K562 (cell line): ENCODE measurements around the gene GAL3ST1. TPM values are rescaled to one million over a fixed set of nuclear protein-coding genes. Genes with fewer than 3 reads are reported as not detected.
A peak's percentile ranks its signal among the peaks of the same experiment; 100 is the strongest.

ENCODE experiments used
- ATAC-seq: fragments of 200-7000 bp; cut with Tn5 transposase; 3 replicates; pipeline ENCODE4 v1.9.1; 2020; ENCODE audit warnings: moderate library complexity
- BruUV-seq: library from RNA; stranded (reverse); fragments of 400-500 nt; replicated peaks from 2 replicates; lab custom pipeline; 2021; lab: Mats Ljungman, UMichigan
- CTCF ChIA-PET: fragments of 300-600 bp; formaldehyde crosslinking; extraction: SDS; loops from one replicate; lab custom pipeline; 2021; ENCODE audit warnings: low intra/inter-chr PET ratio; lab: Yijun Ruan, JAX
- POLR2A ChIA-PET: fragments of 300-600, 350-650 bp; sonication (Branson Sonifier 250); formaldehyde crosslinking; extraction: SDS; loops from one replicate; lab custom pipeline; 2021; ENCODE audit warnings: antibody characterized with exemption, inconsistent platforms; lab: Yijun Ruan, JAX
- DNase-seq, 4 experiments: peaks; one replicate each; pipeline versions ENCODE4 v3.0.0 to v3.0.0-alpha.2; 2011 to 2018; ENCODE audit warnings: low spot score in 3 of 4, mixed read lengths in 3 of 4; ENCODE audit errors: extremely low read depth in 1 of 4
- FAIRE-seq: peaks from 2 replicates; lab custom pipeline; 2011; peaks lifted over from hg19 to GRCh38; lab: Jason Lieb, UNC
- H2AFZ ChIP-seq: 2 replicates; pipeline ENCODE4 v1.6.0; 2011; ENCODE audit warnings: low read depth, low read length, control low read depth, inconsistent platforms
- H3K27ac ChIP-seq: fragments of 200-600 bp; 3 replicates; pipeline ENCODE4 v1.8.0; 2011; ENCODE audit warnings: low read depth, mild to moderate bottlenecking, control low read depth, inconsistent platforms, low read length, moderate library complexity, mixed read lengths; ENCODE audit errors: extremely low read depth
- H3K27me3 ChIP-seq, 2 experiments: fragments of 300-600 bp in 1 of 2; 2 replicates in 1 of 2; 3 replicates in 1 of 2; pipeline versions ENCODE4 v1.6.0 to v1.8.0; 2011; ENCODE audit warnings: inconsistent platforms in 2 of 2, low read length in 2 of 2, mild to moderate bottlenecking in 1 of 2, mixed read lengths in 1 of 2, moderate library complexity in 1 of 2; ENCODE audit not compliant: control insufficient read depth in 2 of 2, insufficient read depth in 2 of 2
- H3K36me3 ChIP-seq: fragments of 300-600 bp; 3 replicates; pipeline ENCODE4 v1.8.0; 2011; ENCODE audit warnings: mild to moderate bottlenecking, low read length, inconsistent platforms; ENCODE audit not compliant: control insufficient read depth, insufficient read depth
- H3K4me1 ChIP-seq, 2 experiments: fragments of 200-600 bp in 1 of 2; replicated peaks in 1 of 2; 2 replicates in 1 of 2; 3 replicates in 1 of 2; pipeline versions ENCODE4 v1.5.1 to v1.8.0; 2011; ENCODE audit warnings: inconsistent platforms in 2 of 2, low read length in 2 of 2, mild to moderate bottlenecking in 1 of 2, mixed read lengths in 1 of 2, moderate library complexity in 1 of 2; ENCODE audit not compliant: control insufficient read depth in 2 of 2, insufficient read depth in 2 of 2
- H3K4me2 ChIP-seq: 2 replicates; pipeline ENCODE4 v1.6.1; 2011; ENCODE audit warnings: low read length, control low read depth, inconsistent platforms, mixed read lengths; ENCODE audit not compliant: insufficient read depth
- H3K4me3 ChIP-seq: fragments of 200-600 bp; sonication (generic), shearing (Covaris generic); 2 replicates; pipeline ENCODE4 v1.5.1; 2016; ENCODE audit warnings: control low read depth, inconsistent platforms
- H3K79me2 ChIP-seq: fragments of 200-600 bp; 3 replicates; pipeline ENCODE4 v1.8.0; 2011; ENCODE audit warnings: low read length, inconsistent platforms; ENCODE audit not compliant: control insufficient read depth, insufficient read depth
- H3K9ac ChIP-seq, 2 experiments: 2 replicates each; pipeline versions ENCODE4 v1.6.0 to v1.6.1; 2011; ENCODE audit warnings: low read depth in 2 of 2, low read length in 2 of 2, control low read depth in 1 of 2, inconsistent platforms in 1 of 2, mild to moderate bottlenecking in 1 of 2, mixed read lengths in 1 of 2; ENCODE audit not compliant: insufficient read depth in 1 of 2
- H3K9me1 ChIP-seq: one replicate; pipeline ENCODE4 v1.6.0; 2011; ENCODE audit warnings: inconsistent platforms, mild to moderate bottlenecking, low read length, moderate library complexity; ENCODE audit not compliant: control insufficient read depth, insufficient read depth
- H3K9me3 ChIP-seq: replicated peaks from 2 replicates; pipeline ENCODE4 v1.5.1; 2011; ENCODE audit warnings: low read depth, low read length, inconsistent platforms; ENCODE audit not compliant: control insufficient read depth, insufficient read depth
- H4K20me1 ChIP-seq: replicated peaks from 2 replicates; pipeline ENCODE4 v1.6.1; 2011; ENCODE audit warnings: low read length, inconsistent platforms, mixed read lengths; ENCODE audit not compliant: control insufficient read depth, insufficient read depth
- HBP1 ChIP-seq: fragments of 450-650 bp; formaldehyde crosslinking; IDR thresholded peaks from 2 replicates; pipeline ENCODE4 v1.4.0; 2022; ENCODE audit warnings: missing genetic modification characterization
- KLF16 ChIP-seq: IDR thresholded peaks from 2 replicates; pipeline ENCODE4 v1.6.1; 2016; ENCODE audit warnings: antibody characterized with exemption
- MBD2 ChIP-seq: sonication (generic); IDR thresholded peaks from 2 replicates; pipeline ENCODE4 v1.6.1; 2016; ENCODE audit warnings: low read depth, borderline replicate concordance
- POLR2G ChIP-seq: fragments of 200-400 bp; formaldehyde crosslinking; IDR thresholded peaks from 2 replicates; pipeline ENCODE4 v1.6.1; 2017; ENCODE audit warnings: low read depth, mild to moderate bottlenecking, antibody characterized with exemption, low read length, moderate library complexity
- USF1 ChIP-seq: sonication (generic); formaldehyde crosslinking; IDR thresholded peaks from 2 replicates; pipeline ENCODE4 v1.9.0; 2022; ENCODE audit warnings: mild to moderate bottlenecking, missing genetic modification reagents
- ZNF77 ChIP-seq: fragments of 250-450 bp; sonication (Bioruptor Pico); IDR thresholded peaks from 2 replicates; pipeline ENCODE4 v1.5.0; 2020
- WGBS: fragments of 100-300 bp; shearing (Covaris generic); methylation state at CpG from one replicate; pipeline ENCODE4 v1.1.6; 2016; ENCODE audit warnings: low coverage, mixed read lengths; ENCODE audit not compliant: insufficient coverage; ENCODE audit errors: missing lambda C conversion rate; 5-methylcytosine and 5-hydroxymethylcytosine counted together
- in situ Hi-C: fragments of 300-500 bp; cut with MboI; formaldehyde crosslinking; loops from 4 replicates; pipeline ENCODE4 v1.15.0; 2018; ENCODE audit warnings: inconsistent platforms, mixed read lengths
- intact Hi-C: fragments of 100-400 bp; cut with micrococcal nuclease; formaldehyde crosslinking; loops from 2 replicates; pipeline ENCODE4 v1.14.2; 2022
- polyA plus RNA-seq, 8 experiments: library from polyadenylated mRNA; depleted of rRNA in 4 of 8; stranded (reverse) in 5 of 8; unstranded in 3 of 8; fragments of >200 nt; fragmentation: Nextera tagmentation in 2 of 8; fragmentation: Illumina TruSeq in 1 of 8; extraction: Ambion mirVana in 2 of 8; extraction: Trizol in 1 of 8; gene quantifications; 2 replicates each; pipeline versions ENCODE4 v1.2.1 to v1.2.3, GENCODE V29; 2011 to 2014; ENCODE audit warnings: inconsistent platforms in 1 of 8, missing spikeins in 1 of 8
- total RNA-seq, 7 experiments: library from RNA; depleted of rRNA in 6 of 7; stranded (reverse); fragments of >200 nt in 6 of 7; fragmentation: Illumina TruSeq in 2 of 7; extraction: Trizol in 2 of 7; gene quantifications; 2 replicates each; pipeline versions ENCODE4 v1.2.1 to v1.2.3, GENCODE V29; 2011 to 2021; ENCODE audit warnings: low replicate concordance in 1 of 7

GAL3ST1 gene
- total and polyA plus RNA-seq, 9 of the 15 experiments (the other 6 are each of a cell fraction or from before 2014, with no cell fraction given) = 0.03 to 1.9 (median 0.33) TPM; not detected in 1

GRCh38 chr22:30582051-30582450 lies 7.6 kb upstream of the GAL3ST1 start:
- no peaks in the 10 kb centered on the region; a peak in 1 of 5 replicates for H3K4me1 ChIP-seq
- POLR2A ChIA-PET = no interaction called here
- ATAC-seq = no peak
- TF ChIP-seq HBP1 (no peak), MBD2 (no peak), ZNF77 (no peak), KLF16 (no peak), POLR2G (0 out of 2 replicates have a peak, but pooled peaks have one; percentile 14), USF1 (CRISPR knock-in tag) (no peak)
- TF ChIP-seq, all 486 proteins: peak for 1
- Histone ChIP-seq H3K36me3 (peaks cover 98% of the 10 kb centered on the region; the same call in 2 of the 3 replicates), H3K9ac (no peak overlapping the region), H3K4me2 (no peak overlapping the region), H3K9me1 (no peaks in the 10 kb centered on the region), H3K9me3 (no peaks in the 10 kb centered on the region), H4K20me1 (no peaks in the 10 kb centered on the region), H3K79me2 (no peaks in the 10 kb centered on the region; the same call in 2 of the 3 replicates), H3K4me3 (no peak overlapping the region), H2AFZ (no peak overlapping the region), H3K27me3 (no peaks in the 10 kb centered on the region), H3K27ac (no peak overlapping the region)
- 94% methylated on average over 6 of the region's 6 CpGs for WGBS
- in situ Hi-C loops = no loop called here
- FAIRE-seq = no peak
- BruUV-seq = no TSS peak
- DNase-seq = no peak
- intact Hi-C loops = no loop called here
- CTCF ChIA-PET = no interaction called here
